ENCODE data around the gene ARAF.

The ARAF gene

DNA sequence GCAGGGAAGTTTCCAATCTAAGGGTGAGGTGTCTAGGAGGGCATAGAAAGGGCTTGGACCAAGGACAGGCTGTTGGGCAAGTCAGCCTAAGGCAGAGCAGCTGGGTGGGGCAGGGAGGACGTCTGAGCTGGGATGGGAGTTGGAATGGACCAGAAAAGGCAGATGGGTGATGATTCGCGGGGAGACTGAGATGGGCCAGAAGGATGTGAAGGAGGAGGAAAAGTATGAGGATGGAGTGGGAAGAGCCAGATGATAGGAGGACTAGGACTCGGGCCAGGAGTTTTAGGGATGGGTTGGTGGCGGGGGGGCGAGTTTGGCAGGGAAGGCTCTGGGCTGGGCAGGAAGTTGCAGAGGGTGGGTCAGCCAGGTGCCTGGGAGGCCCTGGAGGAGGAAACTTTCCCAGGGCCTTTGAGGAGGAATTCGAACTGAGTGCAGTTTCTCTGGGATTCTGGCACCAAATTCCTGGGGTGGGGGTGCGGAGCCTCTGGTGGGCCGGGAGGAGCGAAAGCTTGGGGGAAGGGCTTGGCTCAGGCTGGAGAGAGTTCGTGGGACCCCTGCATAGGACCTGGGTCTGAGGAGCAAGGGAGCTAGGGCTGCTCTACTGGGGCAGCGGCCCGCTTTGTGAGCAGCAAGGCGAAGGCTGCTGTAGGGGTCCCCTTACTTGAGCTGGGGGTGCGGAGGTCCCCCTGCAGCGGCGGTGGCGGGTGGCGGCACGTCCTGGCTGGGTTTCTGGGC is 12.5 kb downstream of the ARAF start (continued):
- TF ChIP-seq, protein P1, sequence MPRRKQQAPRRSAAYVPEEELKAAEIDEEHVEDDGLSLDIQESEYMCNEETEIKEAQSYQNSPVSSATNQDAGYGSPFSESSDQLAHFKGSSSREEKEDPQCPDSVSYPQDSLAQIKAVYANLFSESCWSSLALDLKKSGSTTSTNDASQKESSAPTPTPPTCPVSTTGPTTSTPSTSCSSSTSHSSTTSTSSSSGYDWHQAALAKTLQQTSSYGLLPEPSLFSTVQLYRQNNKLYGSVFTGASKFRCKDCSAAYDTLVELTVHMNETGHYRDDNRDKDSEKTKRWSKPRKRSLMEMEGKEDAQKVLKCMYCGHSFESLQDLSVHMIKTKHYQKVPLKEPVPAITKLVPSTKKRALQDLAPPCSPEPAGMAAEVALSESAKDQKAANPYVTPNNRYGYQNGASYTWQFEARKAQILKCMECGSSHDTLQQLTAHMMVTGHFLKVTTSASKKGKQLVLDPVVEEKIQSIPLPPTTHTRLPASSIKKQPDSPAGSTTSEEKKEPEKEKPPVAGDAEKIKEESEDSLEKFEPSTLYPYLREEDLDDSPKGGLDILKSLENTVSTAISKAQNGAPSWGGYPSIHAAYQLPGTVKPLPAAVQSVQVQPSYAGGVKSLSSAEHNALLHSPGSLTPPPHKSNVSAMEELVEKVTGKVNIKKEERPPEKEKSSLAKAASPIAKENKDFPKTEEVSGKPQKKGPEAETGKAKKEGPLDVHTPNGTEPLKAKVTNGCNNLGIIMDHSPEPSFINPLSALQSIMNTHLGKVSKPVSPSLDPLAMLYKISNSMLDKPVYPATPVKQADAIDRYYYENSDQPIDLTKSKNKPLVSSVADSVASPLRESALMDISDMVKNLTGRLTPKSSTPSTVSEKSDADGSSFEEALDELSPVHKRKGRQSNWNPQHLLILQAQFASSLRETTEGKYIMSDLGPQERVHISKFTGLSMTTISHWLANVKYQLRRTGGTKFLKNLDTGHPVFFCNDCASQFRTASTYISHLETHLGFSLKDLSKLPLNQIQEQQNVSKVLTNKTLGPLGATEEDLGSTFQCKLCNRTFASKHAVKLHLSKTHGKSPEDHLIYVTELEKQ (tag by site-specific recombination; IDR thresholded peaks at IDR 0.05; ENCODE audit: borderline replicate concordance) = no peak
- TF ChIP-seq ZNF830 (tag by site-specific recombination; IDR thresholded peaks at IDR 0.05; ENCODE audit: low read depth) (no peak), ZBTB20 (tag by site-specific recombination; IDR thresholded peaks at IDR 0.05) (no peak), ZNF548 (tag by site-specific recombination; IDR thresholded peaks at IDR 0.05) (no peak), ZNF341 (tag by site-specific recombination; IDR thresholded peaks at IDR 0.05; ENCODE audit: low read depth) (no peak; the same call in 1 of the 2 replicates), ZNF426 (tag by site-specific recombination; IDR thresholded peaks at IDR 0.05) (no peak), ZFHX2 (tag by site-specific recombination; conservative IDR thresholded peaks at IDR 0.05) (peak; percentile 31; the same call in 1 of the 2 replicates), ZNF623 (tag by site-specific recombination; IDR thresholded peaks at IDR 0.05) (no peak), ZBTB17 (tag by site-specific recombination; IDR thresholded peaks at IDR 0.05) (no peak), ZBTB1 (tag by site-specific recombination; IDR thresholded peaks at IDR 0.05) (no peak), ZNF302 (tag by site-specific recombination; IDR thresholded peaks at IDR 0.05; ENCODE audit: low read depth) (no peak), ZNF76 (tag by site-specific recombination; IDR thresholded peaks at IDR 0.05; ENCODE audit: borderline replicate concordance, low read depth) (no peak), EGR2 (tag by site-specific recombination; IDR thresholded peaks at IDR 0.05; ENCODE audit: low read depth) (peak; percentile 46; the same call in 1 of the 2 replicates)
- TF ChIP-seq, protein P2, sequence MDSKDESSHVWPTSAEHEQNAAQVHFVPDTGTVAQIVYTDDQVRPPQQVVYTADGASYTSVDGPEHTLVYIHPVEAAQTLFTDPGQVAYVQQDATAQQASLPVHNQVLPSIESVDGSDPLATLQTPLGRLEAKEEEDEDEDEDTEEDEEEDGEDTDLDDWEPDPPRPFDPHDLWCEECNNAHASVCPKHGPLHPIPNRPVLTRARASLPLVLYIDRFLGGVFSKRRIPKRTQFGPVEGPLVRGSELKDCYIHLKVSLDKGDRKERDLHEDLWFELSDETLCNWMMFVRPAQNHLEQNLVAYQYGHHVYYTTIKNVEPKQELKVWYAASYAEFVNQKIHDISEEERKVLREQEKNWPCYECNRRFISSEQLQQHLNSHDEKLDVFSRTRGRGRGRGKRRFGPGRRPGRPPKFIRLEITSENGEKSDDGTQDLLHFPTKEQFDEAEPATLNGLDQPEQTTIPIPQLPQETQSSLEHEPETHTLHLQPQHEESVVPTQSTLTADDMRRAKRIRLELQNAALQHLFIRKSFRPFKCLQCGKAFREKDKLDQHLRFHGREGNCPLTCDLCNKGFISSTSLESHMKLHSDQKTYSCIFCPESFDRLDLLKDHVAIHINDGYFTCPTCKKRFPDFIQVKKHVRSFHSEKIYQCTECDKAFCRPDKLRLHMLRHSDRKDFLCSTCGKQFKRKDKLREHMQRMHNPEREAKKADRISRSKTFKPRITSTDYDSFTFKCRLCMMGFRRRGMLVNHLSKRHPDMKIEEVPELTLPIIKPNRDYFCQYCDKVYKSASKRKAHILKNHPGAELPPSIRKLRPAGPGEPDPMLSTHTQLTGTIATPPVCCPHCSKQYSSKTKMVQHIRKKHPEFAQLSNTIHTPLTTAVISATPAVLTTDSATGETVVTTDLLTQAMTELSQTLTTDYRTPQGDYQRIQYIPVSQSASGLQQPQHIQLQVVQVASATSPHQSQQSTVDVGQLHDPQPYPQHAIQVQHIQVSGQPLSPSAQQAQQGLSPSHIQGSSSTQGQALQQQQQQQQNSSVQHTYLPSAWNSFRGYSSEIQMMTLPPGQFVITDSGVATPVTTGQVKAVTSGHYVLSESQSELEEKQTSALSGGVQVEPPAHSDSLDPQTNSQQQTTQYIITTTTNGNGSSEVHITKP (tag by site-specific recombination; IDR thresholded peaks at IDR 0.05) = 0 out of 2 replicates have a peak, but pooled peaks have one; percentile 12
- TF ChIP-seq, protein P3, sequence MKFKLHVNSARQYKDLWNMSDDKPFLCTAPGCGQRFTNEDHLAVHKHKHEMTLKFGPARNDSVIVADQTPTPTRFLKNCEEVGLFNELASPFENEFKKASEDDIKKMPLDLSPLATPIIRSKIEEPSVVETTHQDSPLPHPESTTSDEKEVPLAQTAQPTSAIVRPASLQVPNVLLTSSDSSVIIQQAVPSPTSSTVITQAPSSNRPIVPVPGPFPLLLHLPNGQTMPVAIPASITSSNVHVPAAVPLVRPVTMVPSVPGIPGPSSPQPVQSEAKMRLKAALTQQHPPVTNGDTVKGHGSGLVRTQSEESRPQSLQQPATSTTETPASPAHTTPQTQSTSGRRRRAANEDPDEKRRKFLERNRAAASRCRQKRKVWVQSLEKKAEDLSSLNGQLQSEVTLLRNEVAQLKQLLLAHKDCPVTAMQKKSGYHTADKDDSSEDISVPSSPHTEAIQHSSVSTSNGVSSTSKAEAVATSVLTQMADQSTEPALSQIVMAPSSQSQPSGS (tag by site-specific recombination; IDR thresholded peaks at IDR 0.05; ENCODE audit: low read depth) = no peak
- TF ChIP-seq, protein P4, sequence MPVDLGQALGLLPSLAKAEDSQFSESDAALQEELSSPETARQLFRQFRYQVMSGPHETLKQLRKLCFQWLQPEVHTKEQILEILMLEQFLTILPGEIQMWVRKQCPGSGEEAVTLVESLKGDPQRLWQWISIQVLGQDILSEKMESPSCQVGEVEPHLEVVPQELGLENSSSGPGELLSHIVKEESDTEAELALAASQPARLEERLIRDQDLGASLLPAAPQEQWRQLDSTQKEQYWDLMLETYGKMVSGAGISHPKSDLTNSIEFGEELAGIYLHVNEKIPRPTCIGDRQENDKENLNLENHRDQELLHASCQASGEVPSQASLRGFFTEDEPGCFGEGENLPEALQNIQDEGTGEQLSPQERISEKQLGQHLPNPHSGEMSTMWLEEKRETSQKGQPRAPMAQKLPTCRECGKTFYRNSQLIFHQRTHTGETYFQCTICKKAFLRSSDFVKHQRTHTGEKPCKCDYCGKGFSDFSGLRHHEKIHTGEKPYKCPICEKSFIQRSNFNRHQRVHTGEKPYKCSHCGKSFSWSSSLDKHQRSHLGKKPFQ (tag by site-specific recombination; IDR thresholded peaks at IDR 0.05) = no peak
